ENCODE results near the gene CTBP2. TPM values are rescaled to one million over a fixed set of nuclear protein-coding genes. Genes with fewer than 3 reads are reported as not detected.

The CTBP2 gene
- total and polyA plus RNA-seq, 10 of the 15 experiments (the other 5 are each of a cell fraction or from before 2014, with no cell fraction given), result 0.02 to 0.72 (median 0.06) TPM; not detected in 2

DNA sequence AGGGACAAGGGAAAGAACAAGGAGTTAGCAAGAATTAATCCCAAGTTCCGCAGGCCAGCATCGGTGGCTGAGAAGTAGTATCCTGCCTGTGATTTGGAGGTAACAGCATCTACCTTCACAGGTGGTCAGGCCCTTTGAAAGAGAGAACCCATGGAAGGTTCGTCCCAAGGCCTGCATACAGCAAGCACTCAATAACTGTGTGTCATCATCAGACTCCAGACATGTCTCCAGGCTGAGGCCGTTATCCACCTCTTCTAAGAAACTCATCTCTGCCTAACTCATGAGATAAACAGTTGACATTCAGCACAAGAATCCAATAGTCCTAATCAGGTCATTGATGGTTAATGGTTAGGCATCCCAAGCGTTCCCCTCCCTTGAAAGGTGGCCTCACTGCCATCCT lies 45.0 kb downstream of the CTBP2 start (continued):
- TF ChIP-seq SMC3 (IDR thresholded peaks at IDR 0.05; ENCODE audit: borderline replicate concordance, low read length) (no peak), KLF5 (IDR thresholded peaks at IDR 0.05; ENCODE audit: partially characterized antibody) (no peak), CBFB (IDR thresholded peaks at IDR 0.05; ENCODE audit: low read depth) (no peak), IRF4 (IDR thresholded peaks at IDR 0.05; ENCODE audit: low read depth, low read length) (no peak), PML (IDR thresholded peaks at IDR 0.05; ENCODE audit: low read length) (no peak), MEF2A (IDR thresholded peaks at IDR 0.05; ENCODE audit: insufficient read depth, low read depth, low read length) (no peak), ZNF274 (IDR thresholded peaks at IDR 0.05; ENCODE audit: insufficient read depth, insufficient read length) (no peak)
- TF ChIP-seq, protein P1, sequence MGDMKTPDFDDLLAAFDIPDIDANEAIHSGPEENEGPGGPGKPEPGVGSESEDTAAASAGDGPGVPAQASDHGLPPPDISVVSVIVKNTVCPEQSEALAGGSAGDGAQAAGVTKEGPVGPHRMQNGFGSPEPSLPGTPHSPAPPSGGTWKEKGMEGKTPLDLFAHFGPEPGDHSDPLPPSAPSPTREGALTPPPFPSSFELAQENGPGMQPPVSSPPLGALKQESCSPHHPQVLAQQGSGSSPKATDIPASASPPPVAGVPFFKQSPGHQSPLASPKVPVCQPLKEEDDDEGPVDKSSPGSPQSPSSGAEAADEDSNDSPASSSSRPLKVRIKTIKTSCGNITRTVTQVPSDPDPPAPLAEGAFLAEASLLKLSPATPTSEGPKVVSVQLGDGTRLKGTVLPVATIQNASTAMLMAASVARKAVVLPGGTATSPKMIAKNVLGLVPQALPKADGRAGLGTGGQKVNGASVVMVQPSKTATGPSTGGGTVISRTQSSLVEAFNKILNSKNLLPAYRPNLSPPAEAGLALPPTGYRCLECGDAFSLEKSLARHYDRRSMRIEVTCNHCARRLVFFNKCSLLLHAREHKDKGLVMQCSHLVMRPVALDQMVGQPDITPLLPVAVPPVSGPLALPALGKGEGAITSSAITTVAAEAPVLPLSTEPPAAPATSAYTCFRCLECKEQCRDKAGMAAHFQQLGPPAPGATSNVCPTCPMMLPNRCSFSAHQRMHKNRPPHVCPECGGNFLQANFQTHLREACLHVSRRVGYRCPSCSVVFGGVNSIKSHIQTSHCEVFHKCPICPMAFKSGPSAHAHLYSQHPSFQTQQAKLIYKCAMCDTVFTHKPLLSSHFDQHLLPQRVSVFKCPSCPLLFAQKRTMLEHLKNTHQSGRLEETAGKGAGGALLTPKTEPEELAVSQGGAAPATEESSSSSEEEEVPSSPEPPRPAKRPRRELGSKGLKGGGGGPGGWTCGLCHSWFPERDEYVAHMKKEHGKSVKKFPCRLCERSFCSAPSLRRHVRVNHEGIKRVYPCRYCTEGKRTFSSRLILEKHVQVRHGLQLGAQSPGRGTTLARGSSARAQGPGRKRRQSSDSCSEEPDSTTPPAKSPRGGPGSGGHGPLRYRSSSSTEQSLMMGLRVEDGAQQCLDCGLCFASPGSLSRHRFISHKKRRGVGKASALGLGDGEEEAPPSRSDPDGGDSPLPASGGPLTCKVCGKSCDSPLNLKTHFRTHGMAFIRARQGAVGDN (IDR thresholded peaks at IDR 0.05), result no peak
- TF ChIP-seq, protein P2, sequence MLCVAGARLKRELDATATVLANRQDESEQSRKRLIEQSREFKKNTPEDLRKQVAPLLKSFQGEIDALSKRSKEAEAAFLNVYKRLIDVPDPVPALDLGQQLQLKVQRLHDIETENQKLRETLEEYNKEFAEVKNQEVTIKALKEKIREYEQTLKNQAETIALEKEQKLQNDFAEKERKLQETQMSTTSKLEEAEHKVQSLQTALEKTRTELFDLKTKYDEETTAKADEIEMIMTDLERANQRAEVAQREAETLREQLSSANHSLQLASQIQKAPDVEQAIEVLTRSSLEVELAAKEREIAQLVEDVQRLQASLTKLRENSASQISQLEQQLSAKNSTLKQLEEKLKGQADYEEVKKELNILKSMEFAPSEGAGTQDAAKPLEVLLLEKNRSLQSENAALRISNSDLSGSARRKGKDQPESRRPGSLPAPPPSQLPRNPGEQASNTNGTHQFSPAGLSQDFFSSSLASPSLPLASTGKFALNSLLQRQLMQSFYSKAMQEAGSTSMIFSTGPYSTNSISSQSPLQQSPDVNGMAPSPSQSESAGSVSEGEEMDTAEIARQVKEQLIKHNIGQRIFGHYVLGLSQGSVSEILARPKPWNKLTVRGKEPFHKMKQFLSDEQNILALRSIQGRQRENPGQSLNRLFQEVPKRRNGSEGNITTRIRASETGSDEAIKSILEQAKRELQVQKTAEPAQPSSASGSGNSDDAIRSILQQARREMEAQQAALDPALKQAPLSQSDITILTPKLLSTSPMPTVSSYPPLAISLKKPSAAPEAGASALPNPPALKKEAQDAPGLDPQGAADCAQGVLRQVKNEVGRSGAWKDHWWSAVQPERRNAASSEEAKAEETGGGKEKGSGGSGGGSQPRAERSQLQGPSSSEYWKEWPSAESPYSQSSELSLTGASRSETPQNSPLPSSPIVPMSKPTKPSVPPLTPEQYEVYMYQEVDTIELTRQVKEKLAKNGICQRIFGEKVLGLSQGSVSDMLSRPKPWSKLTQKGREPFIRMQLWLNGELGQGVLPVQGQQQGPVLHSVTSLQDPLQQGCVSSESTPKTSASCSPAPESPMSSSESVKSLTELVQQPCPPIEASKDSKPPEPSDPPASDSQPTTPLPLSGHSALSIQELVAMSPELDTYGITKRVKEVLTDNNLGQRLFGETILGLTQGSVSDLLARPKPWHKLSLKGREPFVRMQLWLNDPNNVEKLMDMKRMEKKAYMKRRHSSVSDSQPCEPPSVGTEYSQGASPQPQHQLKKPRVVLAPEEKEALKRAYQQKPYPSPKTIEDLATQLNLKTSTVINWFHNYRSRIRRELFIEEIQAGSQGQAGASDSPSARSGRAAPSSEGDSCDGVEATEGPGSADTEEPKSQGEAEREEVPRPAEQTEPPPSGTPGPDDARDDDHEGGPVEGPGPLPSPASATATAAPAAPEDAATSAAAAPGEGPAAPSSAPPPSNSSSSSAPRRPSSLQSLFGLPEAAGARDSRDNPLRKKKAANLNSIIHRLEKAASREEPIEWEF (IDR thresholded peaks at IDR 0.05; ENCODE audit: insufficient replicate concordance, low read depth, low read length), result no peak

All from GM12878 (cell line).